K562 (cell line): ENCODE measurements around the gene ARHGAP28.

Experiments
- ARID3B ChIP-seq: fragments of 250-450 bp; sonication (Bioruptor Pico); IDR thresholded peaks from 2 replicates; pipeline ENCODE4 v1.4.0; 2020; ENCODE audit warnings: borderline replicate concordance
- CTCF ChIP-seq, 3 experiments: IDR thresholded peaks in 2 of 3; conservative IDR thresholded peaks in 1 of 3; 2 replicates each; pipeline ENCODE4 v1.5.1; 2011 to 2012; ENCODE audit warnings: low read length in 3 of 3, mild to moderate bottlenecking in 3 of 3, control low read depth in 2 of 3, improper control_type of control experiment in 1 of 3, inconsistent platforms in 1 of 3, low read depth in 1 of 3, mixed read lengths in 1 of 3, moderate library complexity in 1 of 3; ENCODE audit not compliant: insufficient read depth in 2 of 3
- FOS ChIP-seq: IDR thresholded peaks from 3 replicates; pipeline ENCODE4 v1.6.1; 2011; ENCODE audit not compliant: insufficient read length; ENCODE audit errors: extremely low read depth
- JUND ChIP-seq, 2 experiments: IDR thresholded peaks; 2 replicates in 1 of 2; 3 replicates in 1 of 2; pipeline ENCODE4 v1.6.1; 2011; ENCODE audit warnings: borderline replicate concordance in 2 of 2, low read depth in 2 of 2, low read length in 2 of 2, improper control_type of control experiment in 1 of 2, missing biosample characterization in 1 of 2, missing genetic modification characterization in 1 of 2, missing genetic modification reagents in 1 of 2
- TFAP4 ChIP-seq: sonication (generic); formaldehyde crosslinking; IDR thresholded peaks from 2 replicates; pipeline ENCODE4 v1.8.0; 2022; ENCODE audit warnings: missing genetic modification reagents, mild to moderate bottlenecking, moderate library complexity, borderline replicate concordance
- TF ChIP-seq, protein P1 (sequence below), 2 experiments: fragments of 450-650 bp in 1 of 2; sonication (generic) in 1 of 2; formaldehyde crosslinking in 1 of 2; IDR thresholded peaks; 2 replicates each; pipeline versions ENCODE4 v1.7.1 to v1.9.0; 2016 to 2022; ENCODE audit warnings: inconsistent platforms in 1 of 2, mild to moderate bottlenecking in 1 of 2, missing genetic modification reagents in 1 of 2

GRCh38 chr18:6811816-6812215 lies 82.3 kb downstream of the ARHGAP28 start:
- TF ChIP-seq TFAP4 (no peak), JUND (IDR thresholded peaks at IDR 0.05; ENCODE audit: borderline replicate concordance, low read depth, low read length) (no peak), JUND (tag; IDR thresholded peaks at IDR 0.05; ENCODE audit: borderline replicate concordance, low read depth, low read length) (no peak), FOS (no peak), CTCF (IDR thresholded peaks at IDR 0.05 in 2 of 3, conservative IDR thresholded peaks at IDR 0.05 in 1 of 3; ENCODE audit: insufficient read depth in 2 of 3, low read depth in 1 of 3, low read length in 3 of 3) (no peak), ARID3B (CRISPR knock-in tag) (no peak)
- TF ChIP-seq, protein P1, sequence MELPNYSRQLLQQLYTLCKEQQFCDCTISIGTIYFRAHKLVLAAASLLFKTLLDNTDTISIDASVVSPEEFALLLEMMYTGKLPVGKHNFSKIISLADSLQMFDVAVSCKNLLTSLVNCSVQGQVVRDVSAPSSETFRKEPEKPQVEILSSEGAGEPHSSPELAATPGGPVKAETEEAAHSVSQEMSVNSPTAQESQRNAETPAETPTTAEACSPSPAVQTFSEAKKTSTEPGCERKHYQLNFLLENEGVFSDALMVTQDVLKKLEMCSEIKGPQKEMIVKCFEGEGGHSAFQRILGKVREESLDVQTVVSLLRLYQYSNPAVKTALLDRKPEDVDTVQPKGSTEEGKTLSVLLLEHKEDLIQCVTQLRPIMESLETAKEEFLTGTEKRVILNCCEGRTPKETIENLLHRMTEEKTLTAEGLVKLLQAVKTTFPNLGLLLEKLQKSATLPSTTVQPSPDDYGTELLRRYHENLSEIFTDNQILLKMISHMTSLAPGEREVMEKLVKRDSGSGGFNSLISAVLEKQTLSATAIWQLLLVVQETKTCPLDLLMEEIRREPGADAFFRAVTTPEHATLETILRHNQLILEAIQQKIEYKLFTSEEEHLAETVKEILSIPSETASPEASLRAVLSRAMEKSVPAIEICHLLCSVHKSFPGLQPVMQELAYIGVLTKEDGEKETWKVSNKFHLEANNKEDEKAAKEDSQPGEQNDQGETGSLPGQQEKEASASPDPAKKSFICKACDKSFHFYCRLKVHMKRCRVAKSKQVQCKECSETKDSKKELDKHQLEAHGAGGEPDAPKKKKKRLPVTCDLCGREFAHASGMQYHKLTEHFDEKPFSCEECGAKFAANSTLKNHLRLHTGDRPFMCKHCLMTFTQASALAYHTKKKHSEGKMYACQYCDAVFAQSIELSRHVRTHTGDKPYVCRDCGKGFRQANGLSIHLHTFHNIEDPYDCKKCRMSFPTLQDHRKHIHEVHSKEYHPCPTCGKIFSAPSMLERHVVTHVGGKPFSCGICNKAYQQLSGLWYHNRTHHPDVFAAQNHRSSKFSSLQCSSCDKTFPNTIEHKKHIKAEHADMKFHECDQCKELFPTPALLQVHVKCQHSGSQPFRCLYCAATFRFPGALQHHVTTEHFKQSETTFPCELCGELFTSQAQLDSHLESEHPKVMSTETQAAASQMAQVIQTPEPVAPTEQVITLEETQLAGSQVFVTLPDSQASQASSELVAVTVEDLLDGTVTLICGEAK (IDR thresholded peaks at IDR 0.05), result no peak
- TF ChIP-seq, protein P1 (CRISPR knock-in tag; IDR thresholded peaks at IDR 0.05), result no peak
